H1 (cell line): ENCODE measurements around the gene IL22RA2. TPM values are rescaled to one million over a fixed set of nuclear protein-coding genes. Genes with fewer than 3 reads are reported as not detected.

ENCODE experiments used
- CTCF ChIA-PET: fragments of 300-600 bp; sonication (Branson Sonifier 250); formaldehyde crosslinking; loops from one replicate; lab custom pipeline; 2021; ENCODE audit not compliant: partially characterized antibody; lab: Charles Lee
- POLR2A ChIA-PET: fragments of 300-600 bp; sonication (Branson Sonifier 250); formaldehyde crosslinking; loops from one replicate; lab custom pipeline; 2021; ENCODE audit warnings: inconsistent platforms; ENCODE audit not compliant: partially characterized antibody; lab: Charles Lee
- DNase-seq, 2 experiments: peaks; one replicate each; pipeline versions ENCODE4 v3.0.0 to v3.0.0-alpha.2; 2010 to 2022; ENCODE audit warnings: low spot score in 2 of 2, low read depth in 1 of 2, mixed read lengths in 1 of 2
- FAIRE-seq: peaks from 2 replicates; lab custom pipeline; 2011; peaks lifted over from hg19 to GRCh38; lab: Jason Lieb, UNC
- H2AFZ ChIP-seq: 2 replicates; pipeline ENCODE4 v1.8.1; 2012; ENCODE audit warnings: low read length, inconsistent platforms
- H2AK5ac ChIP-seq: 2 replicates; pipeline ENCODE4 v1.6.1; 2013; ENCODE audit warnings: low read depth, low read length
- H2BK120ac ChIP-seq: replicated peaks from 2 replicates; pipeline ENCODE3; 2013; ENCODE audit warnings: low read depth, low read length, inconsistent platforms
- H2BK12ac ChIP-seq: 2 replicates; pipeline ENCODE4 v1.6.1; 2013; ENCODE audit warnings: low read depth, low read length
- H2BK15ac ChIP-seq: 2 replicates; pipeline ENCODE4 v1.6.1; 2013; ENCODE audit warnings: low read length
- H2BK20ac ChIP-seq: 2 replicates; pipeline ENCODE4 v1.6.1; 2013; ENCODE audit warnings: low read length
- H2BK5ac ChIP-seq: 2 replicates; pipeline ENCODE4 v1.6.1; 2013; ENCODE audit warnings: low read depth, low read length
- H3K14ac ChIP-seq: 2 replicates; pipeline ENCODE4 v1.6.1; 2013; ENCODE audit warnings: inconsistent platforms; ENCODE audit not compliant: insufficient read length
- H3K18ac ChIP-seq: 2 replicates; pipeline ENCODE4 v1.6.1; 2013; ENCODE audit warnings: low read length; ENCODE audit errors: extremely low read depth
- H3K23ac ChIP-seq: 2 replicates; pipeline ENCODE4 v1.6.1; 2013; ENCODE audit warnings: inconsistent platforms; ENCODE audit not compliant: insufficient read length
- H3K23me2 ChIP-seq: 2 replicates; pipeline ENCODE4 v1.6.1; 2013; ENCODE audit warnings: low read depth, low read length
- H3K27ac ChIP-seq: 2 replicates; pipeline ENCODE4 v1.6.1; 2011; ENCODE audit warnings: low read depth, low read length, inconsistent platforms
- H3K27me3 ChIP-seq, 4 experiments: replicated peaks in 1 of 4; 1 replicate in 1 of 4; 2 replicates in 3 of 4; pipeline versions ENCODE4 v1.6.1 to v1.8.1; 2011 to 2013; ENCODE audit warnings: low read length in 3 of 4, mild to moderate bottlenecking in 3 of 4, inconsistent platforms in 2 of 4, mixed read lengths in 2 of 4, moderate library complexity in 1 of 4; ENCODE audit not compliant: control insufficient read depth in 3 of 4, insufficient read depth in 3 of 4; ENCODE audit errors: extremely low read depth in 1 of 4
- H3K36me3 ChIP-seq, 4 experiments: 2 replicates each; pipeline versions ENCODE4 v1.6.1 to v1.8.1; 2011 to 2013; ENCODE audit warnings: mild to moderate bottlenecking in 4 of 4, low read length in 3 of 4, moderate library complexity in 2 of 4, control low read depth in 1 of 4, inconsistent platforms in 1 of 4; ENCODE audit not compliant: insufficient read depth in 4 of 4, control insufficient read depth in 2 of 4
- H3K4ac ChIP-seq: replicated peaks from 2 replicates; pipeline ENCODE3; 2013; ENCODE audit warnings: low read length, low read depth, mixed read lengths, inconsistent platforms; ENCODE audit not compliant: insufficient read length
- H3K4me1 ChIP-seq, 4 experiments: replicated peaks in 1 of 4; 1 replicate in 1 of 4; 2 replicates in 3 of 4; pipeline versions ENCODE4 v1.6.1 to v1.8.1; 2011 to 2013; ENCODE audit warnings: low read length in 3 of 4, inconsistent platforms in 2 of 4, mixed read lengths in 1 of 4; ENCODE audit not compliant: insufficient read depth in 4 of 4, control insufficient read depth in 3 of 4
- H3K4me2 ChIP-seq, 2 experiments: 2 replicates each; pipeline versions ENCODE4 v1.6.1 to v1.8.1; 2011 to 2013; ENCODE audit warnings: low read depth in 2 of 2, low read length in 2 of 2, control low read depth in 1 of 2, inconsistent platforms in 1 of 2, mild to moderate bottlenecking in 1 of 2; ENCODE audit not compliant: insufficient read depth in 1 of 2
- H3K4me3 ChIP-seq, 4 experiments: fragments of 200-600, 300-600 bp in 1 of 4; sonication (generic), shearing (Covaris generic), sonication (Bioruptor Twin) in 1 of 4; 2 replicates each; pipeline versions ENCODE4 v1.5.1 to v1.8.1; 2011 to 2016; ENCODE audit warnings: low read length in 4 of 4, low read depth in 3 of 4, control low read depth in 2 of 4, inconsistent platforms in 2 of 4, mild to moderate bottlenecking in 2 of 4, mixed read lengths in 1 of 4, moderate library complexity in 1 of 4; ENCODE audit not compliant: insufficient read depth in 2 of 4; ENCODE audit errors: extremely low read depth in 1 of 4
- H3K56ac ChIP-seq: replicated peaks from 2 replicates; pipeline ENCODE3; 2013; ENCODE audit warnings: low read depth, mild to moderate bottlenecking, mixed read lengths, low read length, inconsistent platforms; ENCODE audit not compliant: insufficient read length
- H3K79me1 ChIP-seq: 2 replicates; pipeline ENCODE4 v1.6.1; 2013; ENCODE audit warnings: low read depth, low read length, control low read depth
- H3K79me2 ChIP-seq, 2 experiments: 2 replicates each; pipeline versions ENCODE4 v1.6.1 to v1.8.1; 2012 to 2013; ENCODE audit warnings: low read length in 2 of 2, mild to moderate bottlenecking in 2 of 2, inconsistent platforms in 1 of 2; ENCODE audit not compliant: insufficient read depth in 2 of 2, control insufficient read depth in 1 of 2
- H3K9ac ChIP-seq, 4 experiments: replicated peaks in 1 of 4; 1 replicate in 1 of 4; 2 replicates in 3 of 4; pipeline versions ENCODE4 v1.6.1 to v1.8.1; 2011 to 2013; ENCODE audit warnings: low read depth in 3 of 4, low read length in 3 of 4, control low read depth in 2 of 4, mild to moderate bottlenecking in 2 of 4, moderate library complexity in 2 of 4, inconsistent platforms in 1 of 4; ENCODE audit errors: extremely low read depth in 1 of 4
- H3K9me3 ChIP-seq, 2 experiments: 2 replicates each; pipeline versions ENCODE4 v1.6.1 to v1.8.1; 2012 to 2013; ENCODE audit warnings: mild to moderate bottlenecking in 2 of 2, moderate library complexity in 2 of 2, control low read depth in 1 of 2, inconsistent platforms in 1 of 2, low read depth in 1 of 2, low read length in 1 of 2, mixed read lengths in 1 of 2; ENCODE audit not compliant: insufficient read depth in 2 of 2
- H4K20me1 ChIP-seq, 2 experiments: replicated peaks in 1 of 2; 2 replicates each; pipeline versions ENCODE3 to v1.8.1; 2011 to 2013; ENCODE audit warnings: inconsistent platforms in 2 of 2, low read length in 2 of 2, mild to moderate bottlenecking in 1 of 2; ENCODE audit not compliant: insufficient read depth in 2 of 2, control insufficient read depth in 1 of 2
- H4K5ac ChIP-seq: 2 replicates; pipeline ENCODE4 v1.6.1; 2013; ENCODE audit warnings: low read length, low read depth, mixed read lengths, inconsistent platforms; ENCODE audit not compliant: insufficient read length
- H4K8ac ChIP-seq: 2 replicates; pipeline ENCODE4 v1.8.0; 2013; ENCODE audit warnings: mild to moderate bottlenecking, moderate library complexity, low read length, inconsistent platforms; ENCODE audit not compliant: insufficient read depth; ENCODE audit errors: extremely low read depth
- H4K91ac ChIP-seq: replicated peaks from 2 replicates; pipeline ENCODE3; 2013; ENCODE audit warnings: low read length, mixed read lengths, inconsistent platforms; ENCODE audit not compliant: insufficient read length
- ASH2L ChIP-seq: fragments of 200-600, 300-600 bp; sonication (generic); IDR thresholded peaks from one replicate; pipeline ENCODE4 v1.7.1; 2017; ENCODE audit warnings: low read length
- BCL11A ChIP-seq, 2 experiments: IDR thresholded peaks; one replicate each; pipeline ENCODE4 v1.6.1; 2011; ENCODE audit warnings: low read depth in 2 of 2, low read length in 2 of 2, mild to moderate bottlenecking in 2 of 2
- CBX5 ChIP-seq: fragments of 300-800, 300-1000 bp; sonication (generic); IDR thresholded peaks from 2 replicates; pipeline ENCODE4 v1.7.1; 2016; ENCODE audit warnings: antibody characterized with exemption, low read length, low read depth
- E2F6 ChIP-seq: IDR thresholded peaks from 2 replicates; pipeline ENCODE4 v1.6.1; 2012; ENCODE audit warnings: inconsistent platforms
- MAX ChIP-seq: IDR thresholded peaks from 2 replicates; pipeline ENCODE4 v1.6.1; 2012; ENCODE audit warnings: inconsistent platforms
- PHF8 ChIP-seq: fragments of 200-600 bp; sonication (generic); conservative IDR thresholded peaks from 2 replicates; pipeline ENCODE4 v1.7.1; 2012; ENCODE audit warnings: low read depth, mild to moderate bottlenecking, inconsistent platforms, low read length, moderate library complexity
- POU5F1 ChIP-seq: IDR thresholded peaks from 2 replicates; pipeline ENCODE4 v1.6.1; 2011; ENCODE audit warnings: low read depth, mild to moderate bottlenecking, low read length, moderate library complexity
- RBBP5 ChIP-seq: IDR thresholded peaks from 2 replicates; pipeline ENCODE4 v1.7.1; 2012; ENCODE audit warnings: low read depth, mild to moderate bottlenecking, inconsistent platforms, low read length, moderate library complexity, borderline replicate concordance
- SAP30 ChIP-seq: fragments of 300-600 bp; sonication (generic); IDR thresholded peaks from 2 replicates; pipeline ENCODE4 v1.7.1; 2012; ENCODE audit warnings: low read length, moderate library complexity, mild to moderate bottlenecking, inconsistent platforms; ENCODE audit not compliant: insufficient read depth, insufficient replicate concordance
- SP1 ChIP-seq: IDR thresholded peaks from 2 replicates; pipeline ENCODE4 v1.6.1; 2011; ENCODE audit warnings: low read depth, low read length
- SP2 ChIP-seq: IDR thresholded peaks from 2 replicates; pipeline ENCODE4 v1.6.1; 2012; ENCODE audit warnings: mild to moderate bottlenecking, low read length, inconsistent platforms
- SP4 ChIP-seq: IDR thresholded peaks from 2 replicates; pipeline ENCODE4 v1.6.1; 2012; ENCODE audit warnings: low read length, inconsistent platforms
- SRF ChIP-seq: IDR thresholded peaks from 2 replicates; pipeline ENCODE4 v1.6.1; 2011; ENCODE audit warnings: mild to moderate bottlenecking, low read depth, low read length, moderate library complexity
- SUZ12 ChIP-seq: fragments of 200-600 bp; sonication (generic); IDR thresholded peaks from 2 replicates; pipeline ENCODE4 v1.6.1; 2012; ENCODE audit warnings: mild to moderate bottlenecking, inconsistent platforms, low read length, moderate library complexity, mixed read lengths
- WGBS, 2 experiments: shearing (Covaris generic) in 1 of 2; methylation state at CpG; one replicate each; pipeline versions ENCODE4 v1.1.6 to v1.1.7; 2013 to 2015; ENCODE audit warnings: low lambda C conversion rate in 2 of 2, mixed read lengths in 2 of 2, inconsistent platforms in 1 of 2, low coverage in 1 of 2, missing lambda C conversion rate in 1 of 2; ENCODE audit not compliant: insufficient replicate concordance in 2 of 2, insufficient coverage in 1 of 2, insufficient read length in 1 of 2; ENCODE audit errors: extremely low coverage in 1 of 2, missing lambda C conversion rate in 1 of 2; 5-methylcytosine and 5-hydroxymethylcytosine counted together
- polyA plus RNA-seq, 7 experiments: library from polyadenylated mRNA; depleted of rRNA in 3 of 7; stranded (reverse) in 5 of 7; unstranded in 2 of 7; fragments of >200 nt in 5 of 7; fragments of 200-250 nt in 2 of 7; gene quantifications; 1 replicate in 5 of 7; 2 replicates in 1 of 7; 4 replicates in 1 of 7; pipeline versions ENCODE4 v1.2.1 to v1.2.3, GENCODE V29; 2011 to 2013; ENCODE audit warnings: missing spikeins in 2 of 7, mixed read lengths in 2 of 7
- total RNA-seq: library from RNA; stranded (reverse); fragmentation: NEBNext Ultra II Directional; extraction: Animal tissue kit (Norgen Biotek cat#: 25700); gene quantifications from 2 replicates; pipeline ENCODE4 v1.2.1, GENCODE V29; 2021

Gene IL22RA2
- total and polyA plus RNA-seq, 2 of the 8 experiments (the other 6 are each of a cell fraction or from before 2014, with no cell fraction given): not detected

- DNase-seq (no peak), FAIRE-seq (no peak)
- Histone ChIP-seq H3K23ac (no peak overlapping the region), H3K4me3 (no peak overlapping the region), H3K27me3 (no peaks in the 10 kb centered on the region), H3K9me3 (peaks cover 1 to 2% of the 10 kb centered on the region in 2 experiments; a peak in 1 of 4 replicates), H3K4me1 (no peaks in the 10 kb centered on the region), H2BK15ac (no peak overlapping the region), H3K36me3 (peaks cover 7 to 68% (median 33%) of the 10 kb centered on the region in 4 experiments; a peak in 7 of 8 replicates), H3K56ac (no peak overlapping the region), H4K91ac (no peak overlapping the region), H3K18ac (no peak overlapping the region), H3K27ac (no peak overlapping the region), H3K4me2 (no peak overlapping the region), H3K14ac (no peak overlapping the region), H3K79me2 (peaks cover 0 to 2% of the 10 kb centered on the region in 2 experiments; a peak in 1 of 4 replicates), H3K9ac (no peak overlapping the region), H3K79me1 (no peaks in the 10 kb centered on the region), H4K5ac (no peak overlapping the region), H2AFZ (no peak overlapping the region), H2BK5ac (no peak overlapping the region), H3K23me2 (no peaks in the 10 kb centered on the region; the same call in 1 of the 2 replicates), H2BK20ac (no peak overlapping the region), H3K4ac (no peak overlapping the region), H2BK120ac (no peak overlapping the region), H2BK12ac (no peak overlapping the region), H4K8ac (no peak overlapping the region), H4K20me1 (no peaks in the 10 kb centered on the region), H2AK5ac (no peak overlapping the region)
- CTCF ChIA-PET: interaction anchor here (0.7 kb wide), 1 partner anchor 19 kb away, joined by 3 read pairs; no protein-coding TSS in a partner anchor
- 98% methylated on average over 2 of the region's 2 CpGs; no CpG with 5 or more reads in 1 of the 2 experiments for WGBS, 2 experiments
- POLR2A ChIA-PET: no interaction called here
- TF ChIP-seq E2F6 (no peak), SAP30 (no peak), ASH2L (no peak), PHF8 (no peak), SP4 (no peak), POU5F1 (no peak), SP2 (no peak), SP1 (no peak), SUZ12 (no peak), CBX5 (no peak), RBBP5 (no peak), MAX (no peak), BCL11A (IDR thresholded peaks at IDR 0.05; ENCODE audit: low read depth in 2 of 2, low read length in 2 of 2) (no peak), SRF (no peak)
Measured at GRCh38 chr6:137203256-137203655, 29.8 kb upstream of the IL22RA2 start.
